SK-N-SH (cell line): Measurements from ENCODE around the gene FKBP11. TPM values are rescaled to one million over a fixed set of nuclear protein-coding genes. Genes with fewer than 3 reads are reported as not detected.

Experiments
- CTCF ChIA-PET: fragments of 300-600, 350-600 bp; formaldehyde crosslinking; extraction: SDS; loops from one replicate; lab custom pipeline; 2021; lab: Yijun Ruan, JAX
- POLR2A ChIA-PET: fragments of 350-600 bp; sonication (Branson Sonifier 250); formaldehyde crosslinking; extraction: SDS; loops from one replicate; lab custom pipeline; 2020; ENCODE audit warnings: antibody characterized with exemption, inconsistent platforms; lab: Yijun Ruan, JAX
- DNase-seq: peaks from one replicate; pipeline ENCODE4 v3.0.0; 2012
- H2AFZ ChIP-seq: fragments of 200-600 bp; sonication (generic); 2 replicates; pipeline ENCODE4 v1.8.1; 2016; ENCODE audit warnings: antibody characterized with exemption, mild to moderate bottlenecking, low read depth
- H3F3A ChIP-seq: fragments of 200-600 bp; sonication (generic); replicated peaks from 2 replicates; pipeline ENCODE3; 2016; ENCODE audit warnings: antibody characterized with exemption, mild to moderate bottlenecking; ENCODE audit not compliant: insufficient read depth
- H3K27ac ChIP-seq, 2 experiments: fragments of 200-500 bp in 1 of 2; fragments of 200-600 bp in 1 of 2; sonication (Bioruptor generic) in 1 of 2; sonication (generic), shearing (Covaris generic) in 1 of 2; 2 replicates each; pipeline versions ENCODE4 v1.5.1 to v1.6.1; 2014 to 2016; ENCODE audit warnings: low read depth in 2 of 2, inconsistent platforms in 1 of 2, low read length in 1 of 2, mild to moderate bottlenecking in 1 of 2, mixed read lengths in 1 of 2
- H3K27me3 ChIP-seq: fragments of 200-600 bp; sonication (generic), shearing (Covaris generic); 2 replicates; pipeline ENCODE4 v1.6.1; 2016; ENCODE audit warnings: mixed run types; ENCODE audit not compliant: insufficient read depth
- H3K36me3 ChIP-seq, 2 experiments: fragments of 200-500 bp in 1 of 2; fragments of 200-600 bp in 1 of 2; sonication (Bioruptor generic) in 1 of 2; sonication (generic) in 1 of 2; replicated peaks in 1 of 2; 2 replicates each; pipeline versions ENCODE3 to v1.5.1; 2014 to 2016; ENCODE audit warnings: low read length in 1 of 2, mild to moderate bottlenecking in 1 of 2; ENCODE audit not compliant: insufficient read depth in 2 of 2, control insufficient read depth in 1 of 2
- H3K4me1 ChIP-seq, 2 experiments: fragments of 200-500 bp in 1 of 2; fragments of 200-600 bp in 1 of 2; sonication (Bioruptor generic) in 1 of 2; sonication (generic), shearing (Covaris generic) in 1 of 2; 2 replicates each; pipeline versions ENCODE4 v1.5.1 to v1.6.1; 2014 to 2016; ENCODE audit warnings: low read depth in 1 of 2, low read length in 1 of 2, mixed run types in 1 of 2; ENCODE audit not compliant: insufficient read depth in 2 of 2, control insufficient read depth in 1 of 2
- H3K4me2 ChIP-seq: fragments of 200-600 bp; sonication (generic), shearing (Covaris generic); 2 replicates; pipeline ENCODE4 v1.6.1; 2017; ENCODE audit warnings: mixed run types
- H3K4me3 ChIP-seq, 2 experiments: fragments of 200-500 bp in 1 of 2; fragments of 200-600 bp in 1 of 2; sonication (Bioruptor generic) in 1 of 2; sonication (generic), shearing (Covaris generic) in 1 of 2; 2 replicates each; pipeline versions ENCODE4 v1.5.1 to v1.8.1; 2014 to 2016; ENCODE audit warnings: low read depth in 2 of 2, inconsistent platforms in 1 of 2, low read length in 1 of 2, mild to moderate bottlenecking in 1 of 2, mixed read lengths in 1 of 2, moderate library complexity in 1 of 2
- H3K79me2 ChIP-seq: fragments of 200-600 bp; sonication (generic); 2 replicates; pipeline ENCODE4 v1.8.1; 2017; ENCODE audit warnings: mild to moderate bottlenecking; ENCODE audit not compliant: insufficient read depth
- H3K9ac ChIP-seq: fragments of 200-600 bp; sonication (generic); 2 replicates; pipeline ENCODE4 v1.6.1; 2017; ENCODE audit warnings: mixed run types
- H3K9me2 ChIP-seq: fragments of 200-600 bp; sonication (generic); 2 replicates; pipeline ENCODE4 v1.6.1; 2017; ENCODE audit warnings: mixed run types
- H3K9me3 ChIP-seq: fragments of 200-600 bp; sonication (generic); 2 replicates; pipeline ENCODE4 v1.6.1; 2017; ENCODE audit warnings: mixed run types, mild to moderate bottlenecking, moderate library complexity
- H4K20me1 ChIP-seq: fragments of 200-600 bp; sonication (generic); 2 replicates; pipeline ENCODE4 v1.6.1; 2017; ENCODE audit warnings: mild to moderate bottlenecking, mixed run types; ENCODE audit not compliant: insufficient read depth
- CHD2 ChIP-seq: fragments of 150-350 bp; IDR thresholded peaks from 2 replicates; pipeline ENCODE4 v1.6.1; 2018; ENCODE audit warnings: low read length; ENCODE audit not compliant: partially characterized antibody
- ELF1 ChIP-seq: IDR thresholded peaks from 2 replicates; pipeline ENCODE4 v1.4.0; 2012
- EZH2phosphoT487 ChIP-seq: fragments of 200-600 bp; sonication (generic); IDR thresholded peaks from 2 replicates; pipeline ENCODE4 v1.6.1; 2017; ENCODE audit warnings: low read depth, mixed run types, mild to moderate bottlenecking, antibody characterized with exemption, moderate library complexity, borderline replicate concordance
- FOXM1 ChIP-seq: IDR thresholded peaks from 2 replicates; pipeline ENCODE4 v1.4.0; 2012; ENCODE audit warnings: low read depth, mild to moderate bottlenecking
- GABPA ChIP-seq: IDR thresholded peaks from 2 replicates; pipeline ENCODE4 v1.4.0; 2012; ENCODE audit warnings: low read depth, mild to moderate bottlenecking
- GATA2 ChIP-seq: sonication (generic); formaldehyde crosslinking; IDR thresholded peaks from 2 replicates; pipeline ENCODE4 v1.5.0; 2020; ENCODE audit warnings: mild to moderate bottlenecking, missing genetic modification reagents
- MEF2A ChIP-seq: IDR thresholded peaks from 2 replicates; pipeline ENCODE4 v1.4.0; 2012; ENCODE audit warnings: low read depth, borderline replicate concordance
- MXI1 ChIP-seq: IDR thresholded peaks from 2 replicates; pipeline ENCODE4 v1.6.1; 2012; ENCODE audit warnings: mild to moderate bottlenecking, low read depth, low read length, improper control_type of control experiment
- POLR2AphosphoS5 ChIP-seq: IDR thresholded peaks from 2 replicates; pipeline ENCODE4 v1.6.1; 2012; ENCODE audit warnings: low read depth, low read length
- RCOR1 ChIP-seq: fragments of 150-350 bp; IDR thresholded peaks from 2 replicates; pipeline ENCODE4 v1.6.1; 2017; ENCODE audit warnings: antibody characterized with exemption, low read length
- RXRA ChIP-seq: IDR thresholded peaks from 2 replicates; pipeline ENCODE4 v1.4.0; 2012; ENCODE audit warnings: low read depth, mild to moderate bottlenecking, borderline replicate concordance
- SMC3 ChIP-seq: IDR thresholded peaks from 2 replicates; pipeline ENCODE4 v1.6.1; 2012; ENCODE audit warnings: low read depth, low read length, improper control_type of control experiment
- TAF1 ChIP-seq: IDR thresholded peaks from 2 replicates; pipeline ENCODE4 v1.6.1; 2012; ENCODE audit warnings: low read depth, mild to moderate bottlenecking, low read length, moderate library complexity, borderline replicate concordance
- TCF12 ChIP-seq: IDR thresholded peaks from 2 replicates; pipeline ENCODE4 v1.4.0; 2012
- TEAD4 ChIP-seq: IDR thresholded peaks from 2 replicates; pipeline ENCODE4 v1.4.0; 2012; ENCODE audit warnings: mild to moderate bottlenecking, borderline replicate concordance; ENCODE audit not compliant: insufficient read depth
- USF2 ChIP-seq: fragments of 150-350 bp; IDR thresholded peaks from 2 replicates; pipeline ENCODE4 v1.6.1; 2017; ENCODE audit warnings: antibody characterized with exemption, low read length, low read depth, borderline replicate concordance
- YY1 ChIP-seq: IDR thresholded peaks from 2 replicates; pipeline ENCODE4 v1.4.0; 2012; ENCODE audit warnings: low read depth, mild to moderate bottlenecking
- WGBS: methylation state at CpG from one replicate; pipeline ENCODE4 v1.1.6; 2017; ENCODE audit warnings: low lambda C conversion rate; 5-methylcytosine and 5-hydroxymethylcytosine counted together
- polyA plus RNA-seq, 3 experiments: library from polyadenylated mRNA; depleted of rRNA; stranded (reverse); fragments of >200 nt; gene quantifications; 2 replicates each; pipeline ENCODE4 v1.2.3, GENCODE V29; 2012
- TF ChIP-seq, protein P1 (sequence below): IDR thresholded peaks from 2 replicates; pipeline ENCODE4 v1.4.0; 2012; ENCODE audit warnings: low read depth
- TF ChIP-seq, protein P2 (sequence below): fragments of 150-350 bp; IDR thresholded peaks from 2 replicates; pipeline ENCODE4 v1.6.1; 2016; ENCODE audit warnings: mild to moderate bottlenecking, low read depth, low read length
- TF ChIP-seq, protein P3 (sequence below): IDR thresholded peaks from 2 replicates; pipeline ENCODE4 v1.6.1; 2012; ENCODE audit warnings: mild to moderate bottlenecking, low read depth, low read length, moderate library complexity

FKBP11 gene
- polyA plus RNA-seq, 1 of the 3 experiments (the other 2 are of a cell fraction) = 28.5 TPM

GRCh38 chr12:48967991-48968390, 42.7 kb upstream of the FKBP11 start:
- no peak for TF ChIP-seq MXI1
- no peak for TF ChIP-seq TEAD4
- TF ChIP-seq, protein P1, sequence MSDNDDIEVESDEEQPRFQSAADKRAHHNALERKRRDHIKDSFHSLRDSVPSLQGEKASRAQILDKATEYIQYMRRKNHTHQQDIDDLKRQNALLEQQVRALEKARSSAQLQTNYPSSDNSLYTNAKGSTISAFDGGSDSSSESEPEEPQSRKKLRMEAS = no peak
- no peak for TF ChIP-seq SMC3
- no peak for TF ChIP-seq GABPA
- no peak for TF ChIP-seq CHD2
- TF ChIP-seq ELF1 = no peak
- no peak for TF ChIP-seq MEF2A
- no peak for TF ChIP-seq POLR2AphosphoS5
- TF ChIP-seq FOXM1 = no peak
- no peak for TF ChIP-seq RCOR1
- no peak for TF ChIP-seq RXRA
- TF ChIP-seq USF2 = no peak
- TF ChIP-seq EZH2phosphoT487 = no peak
- TF ChIP-seq, protein P2, sequence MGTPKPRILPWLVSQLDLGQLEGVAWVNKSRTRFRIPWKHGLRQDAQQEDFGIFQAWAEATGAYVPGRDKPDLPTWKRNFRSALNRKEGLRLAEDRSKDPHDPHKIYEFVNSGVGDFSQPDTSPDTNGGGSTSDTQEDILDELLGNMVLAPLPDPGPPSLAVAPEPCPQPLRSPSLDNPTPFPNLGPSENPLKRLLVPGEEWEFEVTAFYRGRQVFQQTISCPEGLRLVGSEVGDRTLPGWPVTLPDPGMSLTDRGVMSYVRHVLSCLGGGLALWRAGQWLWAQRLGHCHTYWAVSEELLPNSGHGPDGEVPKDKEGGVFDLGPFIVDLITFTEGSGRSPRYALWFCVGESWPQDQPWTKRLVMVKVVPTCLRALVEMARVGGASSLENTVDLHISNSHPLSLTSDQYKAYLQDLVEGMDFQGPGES = no peak
- H3K9ac ChIP-seq = no peak overlapping the region
- no peaks in the 10 kb centered on the region for H3K9me3 ChIP-seq
- no peak overlapping the region for H3K27ac ChIP-seq
- H3K4me2 ChIP-seq = no peak overlapping the region
- CTCF ChIA-PET = interaction anchor here (1.0 to 32.2 kb wide), 8 partner anchors 10 to 115 kb away, joined by 3 to 935 read pairs (median 4); partner anchors contain the start of genes ARF3, DDN and WNT1
- no peak overlapping the region for H2AFZ ChIP-seq
- WGBS = 75% methylated on average over 7 of the region's 7 CpGs
- no peaks in the 10 kb centered on the region for H3K79me2 ChIP-seq
- POLR2A ChIA-PET = no interaction called here
- no peaks in the 10 kb centered on the region for H3K36me3 ChIP-seq
- no peaks in the 10 kb centered on the region for H4K20me1 ChIP-seq
- H3K4me1 ChIP-seq = peaks cover 0 to 13% of the 10 kb centered on the region in 2 experiments; a peak in 1 of 4 replicates
- H3K4me3 ChIP-seq = no peak overlapping the region
- H3K27me3 ChIP-seq = peaks cover 42% of the 10 kb centered on the region; the same call in 1 of the 2 replicates
- no peaks in the 10 kb centered on the region for H3K9me2 ChIP-seq
- peaks cover 3% of the 10 kb centered on the region for H3F3A ChIP-seq
- no peak for DNase-seq

GRCh38 chr12:48966177-48966895, 41.0 kb upstream of the FKBP11 start:
- H3K79me2 ChIP-seq = no peaks in the 10 kb centered on the region
- no peaks in the 10 kb centered on the region for H3K9me2 ChIP-seq
- no peak overlapping the region for H3K27ac ChIP-seq
- H3K9me3 ChIP-seq = no peaks in the 10 kb centered on the region
- H3K27me3 ChIP-seq = peaks cover 36% of the 10 kb centered on the region; the same call in 1 of the 2 replicates
- no peak overlapping the region for H3K4me3 ChIP-seq
- ChIA-PET CTCF (interaction anchor here (0.7 to 32.2 kb wide), 6 partner anchors 9 to 113 kb away, joined by 3 to 935 read pairs (median 3); partner anchors contain the start of genes ARF3, DDN and WNT1), POLR2A (interaction anchor here (0.5 kb wide), 1 partner anchor 10 kb away, joined by 3 read pairs; no protein-coding TSS in a partner anchor)
- no peaks in the 10 kb centered on the region for H3F3A ChIP-seq
- 59% methylated on average over 17 of the region's 20 CpGs for WGBS
- no peak overlapping the region for H3K4me2 ChIP-seq
- no peaks in the 10 kb centered on the region for H3K36me3 ChIP-seq
- no peak overlapping the region for H3K9ac ChIP-seq
- H2AFZ ChIP-seq = no peak overlapping the region
- peaks cover 0 to 9% of the 10 kb centered on the region in 2 experiments; a peak in 1 of 4 replicates for H3K4me1 ChIP-seq
- no peak for DNase-seq
- no peaks in the 10 kb centered on the region for H4K20me1 ChIP-seq
- TF ChIP-seq EZH2phosphoT487 (no peak), SMC3 (no peak), RXRA (no peak), TAF1 (no peak), CHD2 (no peak), YY1 (no peak), TCF12 (no peak), GATA2 (no peak)
- TF ChIP-seq, protein P3, sequence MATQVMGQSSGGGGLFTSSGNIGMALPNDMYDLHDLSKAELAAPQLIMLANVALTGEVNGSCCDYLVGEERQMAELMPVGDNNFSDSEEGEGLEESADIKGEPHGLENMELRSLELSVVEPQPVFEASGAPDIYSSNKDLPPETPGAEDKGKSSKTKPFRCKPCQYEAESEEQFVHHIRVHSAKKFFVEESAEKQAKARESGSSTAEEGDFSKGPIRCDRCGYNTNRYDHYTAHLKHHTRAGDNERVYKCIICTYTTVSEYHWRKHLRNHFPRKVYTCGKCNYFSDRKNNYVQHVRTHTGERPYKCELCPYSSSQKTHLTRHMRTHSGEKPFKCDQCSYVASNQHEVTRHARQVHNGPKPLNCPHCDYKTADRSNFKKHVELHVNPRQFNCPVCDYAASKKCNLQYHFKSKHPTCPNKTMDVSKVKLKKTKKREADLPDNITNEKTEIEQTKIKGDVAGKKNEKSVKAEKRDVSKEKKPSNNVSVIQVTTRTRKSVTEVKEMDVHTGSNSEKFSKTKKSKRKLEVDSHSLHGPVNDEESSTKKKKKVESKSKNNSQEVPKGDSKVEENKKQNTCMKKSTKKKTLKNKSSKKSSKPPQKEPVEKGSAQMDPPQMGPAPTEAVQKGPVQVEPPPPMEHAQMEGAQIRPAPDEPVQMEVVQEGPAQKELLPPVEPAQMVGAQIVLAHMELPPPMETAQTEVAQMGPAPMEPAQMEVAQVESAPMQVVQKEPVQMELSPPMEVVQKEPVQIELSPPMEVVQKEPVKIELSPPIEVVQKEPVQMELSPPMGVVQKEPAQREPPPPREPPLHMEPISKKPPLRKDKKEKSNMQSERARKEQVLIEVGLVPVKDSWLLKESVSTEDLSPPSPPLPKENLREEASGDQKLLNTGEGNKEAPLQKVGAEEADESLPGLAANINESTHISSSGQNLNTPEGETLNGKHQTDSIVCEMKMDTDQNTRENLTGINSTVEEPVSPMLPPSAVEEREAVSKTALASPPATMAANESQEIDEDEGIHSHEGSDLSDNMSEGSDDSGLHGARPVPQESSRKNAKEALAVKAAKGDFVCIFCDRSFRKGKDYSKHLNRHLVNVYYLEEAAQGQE = no peak
